SK-N-SH (cell line): ENCODE results near the gene KIF6.

Experiments used
- CHD2 ChIP-seq: fragments of 150-350 bp; IDR thresholded peaks from 2 replicates; pipeline ENCODE4 v1.6.1; 2018; ENCODE audit warnings: low read length; ENCODE audit not compliant: partially characterized antibody
- CTCF ChIP-seq: fragments of 200-600 bp; sonication (generic); IDR thresholded peaks from 2 replicates; pipeline ENCODE4 v1.6.1; 2017; ENCODE audit warnings: antibody characterized with exemption, mild to moderate bottlenecking, moderate library complexity
- EP300 ChIP-seq, 2 experiments: IDR thresholded peaks; 2 replicates each; pipeline versions ENCODE4 v1.4.0 to v1.6.1; 2012; ENCODE audit warnings: borderline replicate concordance in 1 of 2, low read depth in 1 of 2, low read length in 1 of 2
- EZH2phosphoT487 ChIP-seq: fragments of 200-600 bp; sonication (generic); IDR thresholded peaks from 2 replicates; pipeline ENCODE4 v1.6.1; 2017; ENCODE audit warnings: low read depth, mixed run types, mild to moderate bottlenecking, antibody characterized with exemption, moderate library complexity, borderline replicate concordance
- IRF3 ChIP-seq: fragments of 150-350 bp; IDR thresholded peaks from 2 replicates; pipeline ENCODE4 v1.6.1; 2016; ENCODE audit warnings: mild to moderate bottlenecking, low read depth, low read length
- JUND ChIP-seq: IDR thresholded peaks from 2 replicates; pipeline ENCODE4 v1.4.0; 2012
- NRF1 ChIP-seq: IDR thresholded peaks from 2 replicates; pipeline ENCODE4 v1.6.1; 2012; ENCODE audit warnings: low read depth, mild to moderate bottlenecking, low read length
- PBX3 ChIP-seq: IDR thresholded peaks from 2 replicates; pipeline ENCODE4; 2012
- POLR2AphosphoS5 ChIP-seq: IDR thresholded peaks from 2 replicates; pipeline ENCODE4 v1.6.1; 2012; ENCODE audit warnings: low read depth, low read length
- RAD21 ChIP-seq: IDR thresholded peaks from 2 replicates; pipeline ENCODE4 v1.6.1; 2012; ENCODE audit warnings: mild to moderate bottlenecking, low read length
- REST ChIP-seq: IDR thresholded peaks from 2 replicates; pipeline ENCODE4 v1.6.1; 2012; ENCODE audit warnings: mild to moderate bottlenecking, low read depth, low read length, moderate library complexity
- SIN3A ChIP-seq: IDR thresholded peaks from 2 replicates; pipeline ENCODE4 v1.6.1; 2012; ENCODE audit warnings: low read depth, mild to moderate bottlenecking, low read length, moderate library complexity, borderline replicate concordance

- TF ChIP-seq EP300 (IDR thresholded peaks at IDR 0.05; ENCODE audit: borderline replicate concordance in 1 of 2, low read depth in 1 of 2, low read length in 1 of 2): no peak
- no peak for TF ChIP-seq NRF1
- TF ChIP-seq SIN3A: no peak
- TF ChIP-seq CTCF: no peak
- no peak for TF ChIP-seq PBX3
- TF ChIP-seq JUND: no peak
- TF ChIP-seq POLR2AphosphoS5: no peak
- no peak for TF ChIP-seq CHD2
- TF ChIP-seq EZH2phosphoT487: no peak
- TF ChIP-seq IRF3: no peak
- no peak for TF ChIP-seq REST
- TF ChIP-seq RAD21: no peak
Observed at GRCh38 chr6:39558591-39559190, 166.5 kb downstream of the KIF6 start.
